ENCODE measurements around the gene DMPK.
A peak's percentile ranks its signal among the peaks of the same experiment; 100 is the strongest.

DMPK gene

GRCh38 chr19:45817725-45818301, 35.5 kb upstream of the DMPK start:
- H3K27ac Mint-ChIP-seq: no peak overlapping the region
- peaks cover 16% of the 10 kb centered on the region for H3K36me3 Mint-ChIP-seq
- H3K4me3 Mint-ChIP-seq: no peak overlapping the region
- H3K9me3 Mint-ChIP-seq: no peaks in the 10 kb centered on the region
- peaks cover 10% of the 10 kb centered on the region for H3K4me1 Mint-ChIP-seq
- no peak for ATAC-seq
- no peaks in the 10 kb centered on the region for H3K27me3 Mint-ChIP-seq

- peak; percentile 96 for ATAC-seq
- no peak overlapping the region for H3K27ac Mint-ChIP-seq
- H3K4me1 Mint-ChIP-seq: peaks cover 10% of the 10 kb centered on the region
- H3K27me3 Mint-ChIP-seq: no peaks in the 10 kb centered on the region
- no peaks in the 10 kb centered on the region for H3K9me3 Mint-ChIP-seq
- peaks cover 13% of the 10 kb centered on the region for H3K36me3 Mint-ChIP-seq
- H3K4me3 Mint-ChIP-seq: no peak overlapping the region
Measured at GRCh38 chr19:45817010-45817724, 34.9 kb upstream of the DMPK start.

- no peak for ATAC-seq
- Mint-ChIP-seq H3K4me1 (peaks cover 10% of the 10 kb centered on the region), H3K4me3 (no peak overlapping the region), H3K27ac (no peak overlapping the region), H3K27me3 (no peaks in the 10 kb centered on the region), H3K9me3 (no peaks in the 10 kb centered on the region), H3K36me3 (peaks cover 8% of the 10 kb centered on the region)
Measured at GRCh38 chr19:45816236-45817009, 34.1 kb upstream of the DMPK start.

- H3K9me3 Mint-ChIP-seq: no peaks in the 10 kb centered on the region
- H3K4me3 Mint-ChIP-seq: no peak overlapping the region
- H3K36me3 Mint-ChIP-seq: peaks cover under 1% of the 10 kb centered on the region
- no peak overlapping the region for H3K27ac Mint-ChIP-seq
- H3K4me1 Mint-ChIP-seq: peaks cover 11% of the 10 kb centered on the region
- ATAC-seq: no peak
- no peaks in the 10 kb centered on the region for H3K27me3 Mint-ChIP-seq
Measured at GRCh38 chr19:45815481-45816216, 33.4 kb upstream of the DMPK start.

DNA sequence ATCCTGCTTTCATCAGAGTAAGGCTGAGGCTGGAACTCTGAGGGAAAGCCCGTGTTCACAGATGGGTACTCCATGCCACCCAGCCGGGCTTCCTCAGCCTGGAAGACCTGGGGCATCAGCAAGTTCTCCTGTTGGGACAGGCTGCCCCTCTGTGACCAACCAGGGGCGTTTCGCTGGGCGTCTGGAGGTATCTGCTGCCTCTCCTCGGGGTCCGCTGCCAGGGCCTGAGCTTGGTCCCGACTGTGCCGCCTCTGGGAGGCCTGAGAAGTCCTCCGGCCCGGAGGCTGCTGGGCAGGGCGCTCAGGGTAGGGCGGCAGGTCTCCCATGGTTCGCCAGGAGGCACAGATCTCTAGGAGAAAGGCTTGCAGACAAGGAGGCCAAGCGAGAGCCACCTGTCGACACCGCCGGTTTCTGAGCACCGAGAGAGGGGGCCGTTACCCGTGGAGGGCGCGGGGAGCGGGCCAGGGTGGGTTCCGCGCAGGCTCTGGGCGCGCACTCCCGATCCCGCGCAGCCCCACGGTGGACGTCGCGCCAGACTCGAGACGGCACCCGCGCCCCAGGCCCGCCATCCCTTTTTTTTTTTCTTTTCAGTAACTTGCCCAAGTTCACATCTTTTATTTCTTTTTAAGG, 32.7 kb upstream of the DMPK start, which contains the start of gene RSPH6A:
RSPH6A (minus strand) TSS at position 458 of the 630 bp plus-strand sequence; CDS start at position 326, 132 bp downstream.
- no peak within 1 kb of the TSS for H3K4me3 Mint-ChIP-seq
- no peak for ATAC-seq
- no peaks in the 10 kb centered on the region for H3K36me3 Mint-ChIP-seq
- no peaks in the 10 kb centered on the region for H3K9me3 Mint-ChIP-seq
- H3K27ac Mint-ChIP-seq: no peak within 1 kb of the TSS
- peaks cover 16% of the 10 kb centered on the region for H3K4me1 Mint-ChIP-seq
- H3K27me3 Mint-ChIP-seq: no peaks in the 10 kb centered on the region

- Mint-ChIP-seq H3K27ac (no peak overlapping the region), H3K4me1 (peaks cover 22% of the 10 kb centered on the region), H3K9me3 (no peaks in the 10 kb centered on the region), H3K27me3 (peaks cover 6% of the 10 kb centered on the region), H3K36me3 (no peaks in the 10 kb centered on the region), H3K4me3 (no peak overlapping the region)
- no peak for ATAC-seq
Measured at GRCh38 chr19:45814166-45814780, 32.0 kb upstream of the DMPK start.

DNA sequence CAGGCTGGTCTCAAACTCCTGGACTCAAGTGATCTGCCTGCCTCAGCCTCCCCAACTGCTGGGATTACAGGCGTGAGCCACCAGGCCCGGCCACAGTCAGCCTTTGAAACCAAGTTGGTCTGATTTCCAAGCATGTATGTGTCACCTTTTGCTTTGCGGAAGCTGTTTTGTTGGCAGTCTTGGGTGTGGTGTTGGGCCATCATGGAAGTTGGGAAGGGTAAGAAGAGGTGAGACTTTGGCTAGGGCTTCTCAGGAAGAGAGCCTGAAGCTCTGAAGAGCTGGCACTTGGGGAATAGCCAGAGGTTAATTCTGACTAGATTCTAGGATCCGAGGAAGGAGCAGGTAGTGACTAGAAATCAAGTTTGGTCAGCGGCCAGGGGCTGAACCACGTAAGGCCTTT, 30.0 kb upstream of the DMPK start:
- Mint-ChIP-seq H3K27ac (no peak overlapping the region), H3K4me3 (no peak overlapping the region), H3K36me3 (no peaks in the 10 kb centered on the region), H3K4me1 (peaks cover 18% of the 10 kb centered on the region), H3K9me3 (no peaks in the 10 kb centered on the region), H3K27me3 (peaks cover 9% of the 10 kb centered on the region)
- no peak for ATAC-seq

DNA sequence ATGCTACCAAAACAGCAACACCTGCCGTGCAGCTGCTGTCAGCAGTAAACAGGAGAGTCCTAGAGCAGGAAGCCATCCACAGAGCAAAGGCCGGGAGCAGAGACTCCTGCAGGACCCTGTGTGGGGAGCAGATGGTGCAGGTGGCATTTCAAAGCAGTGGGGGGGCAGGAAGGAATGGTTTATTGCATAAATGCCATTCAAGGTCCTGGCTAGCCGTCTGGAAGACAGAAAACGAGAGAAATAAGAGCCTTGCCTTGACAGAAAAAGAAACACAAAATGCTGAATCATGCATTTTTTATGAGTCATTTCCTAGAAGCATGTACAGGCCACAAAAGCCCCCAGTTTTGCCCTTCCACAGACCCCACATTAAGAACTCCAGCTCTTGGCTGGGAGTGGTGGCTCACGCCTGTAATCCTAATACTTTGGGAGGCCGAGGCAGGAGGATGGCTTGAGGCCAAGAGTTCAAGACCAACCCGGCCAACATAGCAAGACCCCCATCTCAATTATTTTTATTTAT, 27.4 kb upstream of the DMPK start:
- peak overlapping the region; percentile 58 for H3K27ac Mint-ChIP-seq

GRCh38 chr19:45805719-45806118, 23.4 kb upstream of the DMPK start:
- H3K36me3 Mint-ChIP-seq: no peaks in the 10 kb centered on the region
- ATAC-seq: no peak
- no peak overlapping the region for H3K27ac Mint-ChIP-seq
- peaks cover 26% of the 10 kb centered on the region for H3K27me3 Mint-ChIP-seq
- H3K9me3 Mint-ChIP-seq: no peaks in the 10 kb centered on the region
- peaks cover 20% of the 10 kb centered on the region for H3K4me1 Mint-ChIP-seq
- no peak overlapping the region for H3K4me3 Mint-ChIP-seq

More for the DNA sequence above, 27.4 kb upstream of the DMPK start:
- Mint-ChIP-seq H3K4me3 (no peak overlapping the region), H3K4me1 (peaks cover 20% of the 10 kb centered on the region), H3K27me3 (peaks cover 9% of the 10 kb centered on the region), H3K9me3 (no peaks in the 10 kb centered on the region), H3K36me3 (no peaks in the 10 kb centered on the region)
- ATAC-seq: no peak

GRCh38 chr19:45804959-45805230, 22.6 kb upstream of the DMPK start:
- H3K27ac Mint-ChIP-seq: no peak overlapping the region
- peaks cover 14% of the 10 kb centered on the region for H3K4me1 Mint-ChIP-seq
- no peaks in the 10 kb centered on the region for H3K9me3 Mint-ChIP-seq
- no peaks in the 10 kb centered on the region for H3K36me3 Mint-ChIP-seq
- ATAC-seq: no peak
- H3K4me3 Mint-ChIP-seq: no peak overlapping the region
- peaks cover 34% of the 10 kb centered on the region for H3K27me3 Mint-ChIP-seq

- Mint-ChIP-seq H3K4me3 (no peak overlapping the region), H3K4me1 (peaks cover 9% of the 10 kb centered on the region), H3K27me3 (peaks cover 32% of the 10 kb centered on the region), H3K36me3 (no peaks in the 10 kb centered on the region), H3K9me3 (no peaks in the 10 kb centered on the region), H3K27ac (no peak overlapping the region)
- no peak for ATAC-seq
Measured at GRCh38 chr19:45804140-45804958, 22.1 kb upstream of the DMPK start.

DNA sequence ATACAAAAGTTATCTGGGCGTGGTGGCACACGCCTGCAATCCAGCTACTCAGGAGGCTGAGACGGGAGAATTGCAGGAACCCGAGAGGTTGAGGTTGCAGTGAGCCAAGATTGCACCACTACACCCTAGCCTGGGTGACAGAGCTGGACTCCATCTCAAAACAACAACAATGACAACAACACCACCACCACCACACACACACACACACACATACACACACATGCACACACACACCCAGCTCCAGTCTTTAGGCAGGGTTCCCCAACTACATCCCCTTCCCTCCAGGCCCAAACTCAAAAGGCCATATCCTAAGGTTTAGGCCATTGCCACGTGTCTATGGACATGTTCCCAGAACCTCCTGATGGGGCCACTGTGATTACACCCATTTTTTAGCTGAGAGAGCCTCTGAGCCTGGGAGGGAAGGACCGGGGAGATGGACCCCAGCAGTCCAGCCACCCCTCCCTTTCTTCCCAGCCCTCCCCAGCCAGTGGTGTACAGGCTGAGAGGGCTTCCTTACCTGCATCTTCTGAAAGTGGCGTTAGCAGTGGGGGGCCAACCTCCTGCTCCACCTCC, 19.4 kb upstream of the DMPK start:
- ATAC-seq: no peak
- no peaks in the 10 kb centered on the region for H3K36me3 Mint-ChIP-seq
- peaks cover 54% of the 10 kb centered on the region for H3K27me3 Mint-ChIP-seq
- H3K9me3 Mint-ChIP-seq: no peaks in the 10 kb centered on the region
- H3K4me1 Mint-ChIP-seq: peaks cover 15% of the 10 kb centered on the region
- no peak overlapping the region for H3K27ac Mint-ChIP-seq
- H3K4me3 Mint-ChIP-seq: no peak overlapping the region

GRCh38 chr19:45800070-45800553, 17.8 kb upstream of the DMPK start:
- Mint-ChIP-seq H3K9me3 (no peaks in the 10 kb centered on the region), H3K27me3 (peaks cover 65% of the 10 kb centered on the region), H3K36me3 (no peaks in the 10 kb centered on the region), H3K27ac (no peak overlapping the region), H3K4me1 (peaks cover 9% of the 10 kb centered on the region), H3K4me3 (no peak overlapping the region)
- no peak for ATAC-seq
